Suprapubic skin (tissue), 3 donors: ENCODE results near the gene LRMDA.

Source experiments
- CTCF ChIP-seq, 2 donors: fragments of 200-600 bp in 1 of 2; fragments of 450-650 bp in 1 of 2; sonication (generic) in 1 of 2; IDR thresholded peaks; one replicate each; pipeline ENCODE4 v1.5.1; 2016 to 2019; ENCODE audit warnings: antibody characterized with exemption in 2 of 2, mild to moderate bottlenecking in 1 of 2, moderate library complexity in 1 of 2
- POLR2A ChIP-seq, 2 donors: fragments of 450-650 bp; IDR thresholded peaks; one replicate each; pipeline ENCODE4 v1.6.1; 2017; ENCODE audit warnings: antibody characterized with exemption in 2 of 2, mild to moderate bottlenecking in 2 of 2, moderate library complexity in 2 of 2

GRCh38 chr10:75877877-75878276, 446.5 kb downstream of the LRMDA start:
- TF ChIP-seq CTCF (IDR thresholded peaks at IDR 0.05) (no peak), POLR2A (IDR thresholded peaks at IDR 0.05) (no peak)
